GM23248 (cell line): Measurements from ENCODE around the gene RAB3B. TPM values are rescaled to one million over a fixed set of nuclear protein-coding genes. Genes with fewer than 3 reads are reported as not detected.
"Not testable (repeated sequence)": the region's sequence is repeated elsewhere in the genome, so short reads cannot be mapped to it uniquely, and the experiment has no call there.

ENCODE experiments used
- DNase-seq: peaks from one replicate; pipeline ENCODE4 v3.0.0-alpha.2; 2015
- H2AFZ ChIP-seq: fragments of 200-600 bp; sonication (generic); 2 replicates; pipeline ENCODE4 v1.6.1; 2016; ENCODE audit warnings: antibody characterized with exemption
- H3F3A ChIP-seq: fragments of 200-600 bp; sonication (generic); 2 replicates; pipeline ENCODE4 v1.6.1; 2016; ENCODE audit warnings: mild to moderate bottlenecking, antibody characterized with exemption, mixed run types; ENCODE audit not compliant: insufficient read depth
- H3K27ac ChIP-seq: fragments of 200-600 bp; sonication (generic); 2 replicates; pipeline ENCODE4 v1.5.1; 2016; ENCODE audit warnings: mild to moderate bottlenecking
- H3K27me3 ChIP-seq: fragments of 200-600 bp; sonication (generic); replicated peaks from 2 replicates; pipeline ENCODE4 v1.6.1; 2016; ENCODE audit warnings: mild to moderate bottlenecking; ENCODE audit not compliant: insufficient read depth
- H3K36me3 ChIP-seq: fragments of 200-600 bp; sonication (generic); 2 replicates; pipeline ENCODE4 v1.6.1; 2016; ENCODE audit warnings: low read depth, mild to moderate bottlenecking
- H3K4me1 ChIP-seq: fragments of 200-600 bp; sonication (generic); 2 replicates; pipeline ENCODE4 v1.6.1; 2016; ENCODE audit warnings: mild to moderate bottlenecking; ENCODE audit not compliant: insufficient read depth
- H3K4me2 ChIP-seq: fragments of 200-600 bp; sonication (generic); one replicate; pipeline ENCODE4 v1.6.1; 2016; ENCODE audit warnings: mild to moderate bottlenecking; ENCODE audit not compliant: unreplicated experiment
- H3K4me3 ChIP-seq: fragments of 200-600 bp; sonication (generic); 2 replicates; pipeline ENCODE4 v1.5.1; 2016; ENCODE audit warnings: mild to moderate bottlenecking
- H3K79me2 ChIP-seq: fragments of 200-600 bp; sonication (generic); 2 replicates; pipeline ENCODE4 v1.6.1; 2016; ENCODE audit warnings: mild to moderate bottlenecking; ENCODE audit not compliant: insufficient read depth
- H3K9ac ChIP-seq: fragments of 200-600 bp; sonication (generic); 2 replicates; pipeline ENCODE4 v1.6.1; 2016; ENCODE audit warnings: mild to moderate bottlenecking
- H3K9me2 ChIP-seq: fragments of 200-600 bp; sonication (generic); 2 replicates; pipeline ENCODE4 v1.6.1; 2016; ENCODE audit warnings: mixed run types, mild to moderate bottlenecking, moderate library complexity; ENCODE audit not compliant: insufficient read depth
- H3K9me3 ChIP-seq: fragments of 200-600 bp; sonication (generic); one replicate; pipeline ENCODE4 v1.6.1; 2017; ENCODE audit warnings: low read depth
- H4K20me1 ChIP-seq: fragments of 200-600 bp; sonication (generic); 2 replicates; pipeline ENCODE4 v1.6.0; 2016; ENCODE audit not compliant: insufficient read depth
- EZH2 ChIP-seq: fragments of 200-600 bp; sonication (generic); IDR thresholded peaks from 2 replicates; pipeline ENCODE4 v1.6.1; 2018; ENCODE audit warnings: antibody characterized with exemption, mild to moderate bottlenecking; ENCODE audit not compliant: insufficient read depth, poor library complexity, severe bottlenecking
- EZH2phosphoT487 ChIP-seq: fragments of 200-600 bp; sonication (generic); IDR thresholded peaks from 2 replicates; pipeline ENCODE4 v1.6.1; 2018; ENCODE audit warnings: antibody characterized with exemption, moderate library complexity, mild to moderate bottlenecking, low read depth; ENCODE audit not compliant: insufficient read depth
- WGBS, 2 experiments: methylation state at CpG; one replicate each; pipeline ENCODE4 v1.1.6; 2015 to 2017; ENCODE audit warnings: low lambda C conversion rate in 2 of 2, low coverage in 1 of 2; ENCODE audit errors: missing lambda C conversion rate in 2 of 2; 5-methylcytosine and 5-hydroxymethylcytosine counted together
- in situ Hi-C: fragments of 300-500 bp; cut with MboI; formaldehyde crosslinking; loops from 2 replicates; pipeline ENCODE4 v1.15.0; 2020
- polyA plus RNA-seq: library from polyadenylated mRNA; unstranded; fragments of >200 nt; fragmentation: Nextera tagmentation; extraction: Ambion mirVana; gene quantifications from 2 replicates; pipeline ENCODE4 v1.2.1, GENCODE V29; 2016
- total RNA-seq: library from RNA; depleted of rRNA; stranded (reverse); fragments of >200 nt; shearing (Covaris generic); gene quantifications from 2 replicates; pipeline ENCODE4 v1.2.3, GENCODE V29; 2014

The RAB3B gene
- total and polyA plus RNA-seq, 2 experiments from 2014 or later = 54.9 to 65.3 TPM

DNA sequence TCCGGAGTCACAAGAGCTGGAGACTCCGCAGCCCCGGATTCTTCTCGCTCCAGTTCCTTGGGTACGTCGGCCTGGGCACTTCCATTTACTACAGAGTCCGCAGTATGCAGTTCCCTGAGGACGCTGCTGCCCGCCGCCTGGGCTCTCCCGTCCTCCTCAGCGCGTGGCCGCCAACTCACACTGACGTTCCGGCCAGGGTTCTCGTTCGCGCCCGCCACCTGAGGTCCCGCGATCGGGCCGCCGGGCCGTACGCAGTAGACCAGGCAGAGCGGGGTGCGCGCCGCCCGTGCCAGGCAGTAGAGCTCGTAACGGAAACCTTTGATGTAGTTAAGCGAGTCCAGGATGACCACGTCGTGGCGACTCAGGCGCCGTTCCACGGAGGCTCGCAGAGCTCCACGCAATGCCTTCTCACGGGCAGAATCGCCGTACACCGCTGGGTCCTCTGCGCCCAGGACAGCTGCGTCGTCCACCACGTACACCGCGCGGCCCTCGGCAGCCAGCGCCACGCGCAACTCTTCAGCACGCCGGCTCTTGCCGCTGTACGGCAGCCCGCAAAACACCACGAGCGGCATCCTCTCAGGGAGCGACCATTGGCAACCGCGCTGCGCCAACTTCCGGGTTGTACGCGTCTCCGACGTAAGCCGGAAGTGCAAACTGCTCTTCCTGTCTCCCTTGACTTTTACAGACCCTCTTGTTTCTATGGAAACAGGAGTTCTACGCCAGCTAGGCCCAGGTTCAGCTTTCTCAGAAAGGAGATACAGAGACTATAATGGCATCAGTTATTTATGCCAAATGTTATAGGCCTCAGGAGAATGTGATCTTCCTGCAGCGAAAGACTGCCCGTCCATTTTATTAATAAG lies 42.9 kb upstream of the RAB3B start, which contains the start of gene KTI12:
TSS of gene KTI12 (minus strand) at position 621 of the 860 bp plus-strand sequence. CDS start at position 572, 49 bp downstream.
- H3K27ac ChIP-seq = peak within 1 kb of the TSS; percentile 89
- H3K4me1 ChIP-seq = peaks cover 13% of the 10 kb centered on the region
- no peak for TF ChIP-seq EZH2
- no peak for TF ChIP-seq EZH2phosphoT487
- H3K36me3 ChIP-seq = 0 out of 2 replicates have a peak, but pooled peaks cover 6% of the 10 kb centered on the region
- H3K27me3 ChIP-seq = no peaks in the 10 kb centered on the region
- no peaks in the 10 kb centered on the region for H3K9me2 ChIP-seq
- peak within 1 kb of the TSS; percentile 92 for H3K9ac ChIP-seq
- peaks cover 7% of the 10 kb centered on the region for H3F3A ChIP-seq
- H2AFZ ChIP-seq = peak within 1 kb of the TSS; percentile 97
- DNase-seq = peak; percentile 94
- peak within 1 kb of the TSS; percentile 88 for H3K4me2 ChIP-seq
- 3 to 4% methylated on average over 73 to 75 of the region's 78 CpGs for WGBS, 2 experiments
- H3K4me3 ChIP-seq = peak within 1 kb of the TSS; percentile 74
- in situ Hi-C loops = no loop called here
- peaks cover 45% of the 10 kb centered on the region for H3K79me2 ChIP-seq
- H3K9me3 ChIP-seq = no peaks in the 10 kb centered on the region
- H4K20me1 ChIP-seq = no peaks in the 10 kb centered on the region

GRCh38 chr1:52032785-52033131 lies 42.3 kb upstream of the RAB3B start:
- no peaks in the 10 kb centered on the region for H4K20me1 ChIP-seq
- peak; percentile 88 for DNase-seq

GRCh38 chr1:52032124-52032784 lies 41.8 kb upstream of the RAB3B start:
- peak overlapping the region; percentile 88 for H3K4me2 ChIP-seq
- H2AFZ ChIP-seq = no peak overlapping the region
- DNase-seq = no peak
- H3K9me3 ChIP-seq = no peaks in the 10 kb centered on the region
- peaks cover 13% of the 10 kb centered on the region for H3K4me1 ChIP-seq
- no peaks in the 10 kb centered on the region for H4K20me1 ChIP-seq
- in situ Hi-C loops = no loop called here
- H3K9ac ChIP-seq = peak overlapping the region; percentile 92
- no peak for TF ChIP-seq EZH2
- no peak for TF ChIP-seq EZH2phosphoT487
- 75 to 76% methylated on average over 5 of the region's 5 CpGs for whole genome bisulfite sequencing, 2 experiments
- H3K36me3 ChIP-seq = 0 out of 2 replicates have a peak, but pooled peaks cover 11% of the 10 kb centered on the region
- H3K27me3 ChIP-seq = no peaks in the 10 kb centered on the region
- peak overlapping the region; percentile 74 for H3K4me3 ChIP-seq
- H3F3A ChIP-seq = peaks cover 7% of the 10 kb centered on the region
- H3K27ac ChIP-seq = peak overlapping the region; percentile 89
- H3K79me2 ChIP-seq = peaks cover 45% of the 10 kb centered on the region
- H3K9me2 ChIP-seq = no peaks in the 10 kb centered on the region

More at GRCh38 chr1:52032785-52033131, 42.3 kb upstream of the RAB3B start:
- peak overlapping the region; percentile 97 for H2AFZ ChIP-seq
- H3K27ac ChIP-seq = peak overlapping the region; percentile 89
- no peaks in the 10 kb centered on the region for H3K27me3 ChIP-seq
- H3K4me2 ChIP-seq = peak overlapping the region; percentile 88
- H3K79me2 ChIP-seq = peaks cover 45% of the 10 kb centered on the region
- H3K36me3 ChIP-seq = 0 out of 2 replicates have a peak, but pooled peaks cover 11% of the 10 kb centered on the region
- peak overlapping the region; percentile 92 for H3K9ac ChIP-seq
- in situ Hi-C loops = no loop called here
- 10 to 14% methylated on average over 22 to 24 of the region's 24 CpGs for WGBS, 2 experiments
- TF ChIP-seq EZH2 = no peak
- no peak for TF ChIP-seq EZH2phosphoT487
- peaks cover 7% of the 10 kb centered on the region for H3F3A ChIP-seq
- H3K9me2 ChIP-seq = no peaks in the 10 kb centered on the region
- H3K4me3 ChIP-seq = peak overlapping the region; percentile 74
- H3K9me3 ChIP-seq = no peaks in the 10 kb centered on the region
- peaks cover 13% of the 10 kb centered on the region for H3K4me1 ChIP-seq

- H3K4me1 ChIP-seq, H4K20me1 ChIP-seq, H3F3A ChIP-seq, H3K27me3 ChIP-seq, H3K9ac ChIP-seq, H3K4me2 ChIP-seq, H2AFZ ChIP-seq, H3K27ac ChIP-seq, H3K9me2 ChIP-seq, H3K9me3 ChIP-seq, in situ Hi-C loops, DNase-seq, H3K4me3 ChIP-seq: not testable (repeated sequence)
- H3K79me2 ChIP-seq = peaks cover 45% of the 10 kb centered on the region
- 58 to 64% methylated on average over 5 of the region's 5 CpGs for WGBS, 2 experiments
- peaks cover 23% of the 10 kb centered on the region for H3K36me3 ChIP-seq
Observed at GRCh38 chr1:52028839-52029238, 38.3 kb upstream of the RAB3B start.
